Adipocyte (in vitro differentiated cells): ENCODE data around the gene COL13A1.

Source experiments
- DNase-seq: peaks from one replicate; pipeline ENCODE4 v3.0.0-alpha.2; 2015; ENCODE audit warnings: low read depth
- H3K27me3 ChIP-seq: replicated peaks from 2 replicates; pipeline ENCODE4 v1.7.0; 2013; ENCODE audit warnings: mild to moderate bottlenecking, low read length, moderate library complexity; ENCODE audit not compliant: control insufficient read depth, insufficient read depth
- H3K36me3 ChIP-seq: 2 replicates; pipeline ENCODE4 v1.7.0; 2013; ENCODE audit warnings: low read length, mild to moderate bottlenecking, moderate library complexity; ENCODE audit not compliant: control insufficient read depth, insufficient read depth, severe bottlenecking
- H3K4me1 ChIP-seq: 2 replicates; pipeline ENCODE4 v1.7.0; 2013; ENCODE audit warnings: mild to moderate bottlenecking, low read length, moderate library complexity; ENCODE audit not compliant: control insufficient read depth, insufficient read depth
- H3K4me3 ChIP-seq: 2 replicates; pipeline ENCODE4 v1.7.0; 2013; ENCODE audit warnings: mild to moderate bottlenecking, low read length, moderate library complexity
- H3K9ac ChIP-seq: 2 replicates; pipeline ENCODE4 v1.7.0; 2013; ENCODE audit warnings: mild to moderate bottlenecking, low read length, moderate library complexity
- H3K9me3 ChIP-seq: 2 replicates; pipeline ENCODE4 v1.7.0; 2013; ENCODE audit warnings: mild to moderate bottlenecking, low read length, moderate library complexity; ENCODE audit not compliant: control insufficient read depth

Gene COL13A1

GRCh38 chr10:69880301-69881081, 78.8 kb downstream of the COL13A1 start:
- Histone ChIP-seq H3K36me3 (no peaks in the 10 kb centered on the region), H3K4me3 (no peak overlapping the region)

GRCh38 chr10:69881202-69881601, 79.5 kb downstream of the COL13A1 start:
- Histone ChIP-seq H3K9me3 (no peaks in the 10 kb centered on the region), H3K4me3 (no peak overlapping the region), H3K36me3 (no peaks in the 10 kb centered on the region), H3K27me3 (no peaks in the 10 kb centered on the region), H3K4me1 (peaks cover 16% of the 10 kb centered on the region), H3K9ac (no peak overlapping the region)
- no peak for DNase-seq

More at GRCh38 chr10:69880301-69881081, 78.8 kb downstream of the COL13A1 start:
- Histone ChIP-seq H3K4me1 (peaks cover 16% of the 10 kb centered on the region), H3K27me3 (no peaks in the 10 kb centered on the region), H3K9ac (no peak overlapping the region), H3K9me3 (no peaks in the 10 kb centered on the region)
- DNase-seq, result no peak

GRCh38 chr10:69883310-69884023, 81.8 kb downstream of the COL13A1 start:
- DNase-seq, result no peak
- H3K9ac ChIP-seq, result no peak overlapping the region
- peaks cover 11% of the 10 kb centered on the region for H3K4me1 ChIP-seq
- H3K4me3 ChIP-seq, result no peak overlapping the region
- H3K36me3 ChIP-seq, result no peaks in the 10 kb centered on the region
- no peaks in the 10 kb centered on the region for H3K27me3 ChIP-seq
- H3K9me3 ChIP-seq, result no peaks in the 10 kb centered on the region

DNA sequence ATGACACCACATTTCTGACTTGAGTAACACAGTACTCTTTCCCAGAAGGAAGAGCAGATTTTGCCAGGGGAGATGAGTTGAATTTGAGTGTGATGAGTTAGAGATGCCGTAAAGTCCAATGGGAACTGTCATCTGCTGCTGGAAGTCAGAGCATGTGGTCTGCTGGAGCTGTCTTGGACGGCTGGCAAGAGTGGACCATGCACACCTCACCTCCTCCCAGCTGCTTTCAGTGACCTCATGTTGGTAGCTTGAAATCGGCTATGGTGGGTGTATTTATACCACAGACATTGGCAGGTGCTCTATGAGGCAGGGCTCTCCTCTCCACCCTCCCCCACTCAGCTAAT, 82.3 kb downstream of the COL13A1 start:
- peaks cover 11% of the 10 kb centered on the region for H3K4me1 ChIP-seq
- H3K4me3 ChIP-seq, result no peak overlapping the region
- DNase-seq, result no peak
- no peaks in the 10 kb centered on the region for H3K9me3 ChIP-seq
- no peaks in the 10 kb centered on the region for H3K27me3 ChIP-seq
- no peak overlapping the region for H3K9ac ChIP-seq
- H3K36me3 ChIP-seq, result no peaks in the 10 kb centered on the region

- Histone ChIP-seq H3K36me3 (no peaks in the 10 kb centered on the region), H3K4me1 (peaks cover 11% of the 10 kb centered on the region), H3K9me3 (no peaks in the 10 kb centered on the region), H3K4me3 (no peak overlapping the region), H3K27me3 (no peaks in the 10 kb centered on the region), H3K9ac (no peak overlapping the region)
- no peak for DNase-seq
Measured at GRCh38 chr10:69884686-69885085, 83.0 kb downstream of the COL13A1 start.

DNA sequence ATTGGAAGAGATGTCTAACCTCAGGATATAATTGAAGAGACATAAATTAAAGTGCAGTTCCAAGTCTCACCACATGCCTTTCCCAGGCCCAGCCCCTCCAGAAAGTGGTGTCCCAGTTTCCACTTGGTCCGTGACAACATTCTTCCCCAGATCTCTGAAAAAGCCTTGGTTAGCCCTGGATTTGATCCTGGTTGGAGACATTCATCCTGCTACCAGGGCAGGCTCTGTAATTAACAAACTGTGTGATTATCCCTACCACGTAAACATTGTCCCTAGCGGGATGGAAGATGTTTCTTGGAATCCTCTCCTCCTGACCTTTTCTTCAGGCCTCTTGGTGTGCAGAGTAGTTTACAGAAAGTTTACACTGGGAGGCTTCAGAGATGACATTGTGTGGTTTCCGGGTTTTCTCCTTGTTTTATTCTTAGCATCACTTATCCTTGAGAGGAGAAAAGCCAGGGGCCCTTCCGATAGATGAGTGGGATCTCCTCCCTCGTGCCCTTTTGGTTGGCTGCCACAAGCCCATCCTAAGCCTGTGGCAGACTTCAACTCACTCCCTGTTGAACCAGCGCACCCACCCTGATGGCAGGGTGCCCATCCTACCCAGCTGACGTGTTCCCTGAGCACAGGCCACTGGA, 83.8 kb downstream of the COL13A1 start:
- Histone ChIP-seq H3K4me1 (peaks cover 11% of the 10 kb centered on the region), H3K9ac (no peak overlapping the region), H3K4me3 (no peak overlapping the region), H3K27me3 (no peaks in the 10 kb centered on the region), H3K36me3 (no peaks in the 10 kb centered on the region), H3K9me3 (no peaks in the 10 kb centered on the region)
- DNase-seq, result peak; percentile 36

- no peak overlapping the region for H3K9ac ChIP-seq
- no peak for DNase-seq
- H3K9me3 ChIP-seq, result no peaks in the 10 kb centered on the region
- peaks cover 6% of the 10 kb centered on the region for H3K4me1 ChIP-seq
- no peaks in the 10 kb centered on the region for H3K36me3 ChIP-seq
- no peak overlapping the region for H3K4me3 ChIP-seq
- H3K27me3 ChIP-seq, result no peaks in the 10 kb centered on the region
Measured at GRCh38 chr10:69888882-69889584, 87.3 kb downstream of the COL13A1 start.

- DNase-seq, result no peak
- H3K9ac ChIP-seq, result no peak overlapping the region
- H3K4me3 ChIP-seq, result no peak overlapping the region
- no peaks in the 10 kb centered on the region for H3K36me3 ChIP-seq
- H3K27me3 ChIP-seq, result no peaks in the 10 kb centered on the region
- no peaks in the 10 kb centered on the region for H3K4me1 ChIP-seq
- H3K9me3 ChIP-seq, result no peaks in the 10 kb centered on the region
Measured at GRCh38 chr10:69890065-69890847, 88.5 kb downstream of the COL13A1 start.

DNA sequence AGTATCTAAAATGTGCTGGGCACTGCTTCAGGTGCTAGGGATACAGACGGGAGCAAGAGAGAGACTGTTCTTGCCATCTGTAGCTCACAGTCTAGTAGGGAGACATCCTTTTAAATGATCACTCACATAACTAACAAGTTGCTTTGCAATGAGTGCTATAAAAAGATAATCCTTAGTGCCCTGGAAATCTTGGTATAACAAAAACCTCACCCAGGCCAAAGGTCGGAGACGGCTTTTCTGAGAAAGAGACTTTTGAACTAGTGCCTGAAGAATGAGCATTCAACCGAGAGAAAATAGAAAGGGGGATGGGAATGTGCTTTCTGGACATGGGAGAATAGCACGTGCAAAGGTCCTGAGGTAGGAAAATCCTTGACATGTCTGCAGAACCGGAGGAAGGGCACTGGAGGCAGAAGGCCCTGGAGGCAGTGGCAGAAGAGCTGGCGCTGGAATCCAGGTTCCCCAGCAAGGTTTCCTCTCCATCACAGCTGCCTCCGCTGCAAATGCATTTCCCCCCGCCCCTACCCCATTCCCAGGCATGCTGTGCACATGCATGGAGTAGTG, 89.4 kb downstream of the COL13A1 start:
- no peaks in the 10 kb centered on the region for H3K9me3 ChIP-seq
- DNase-seq, result no peak
- H3K27me3 ChIP-seq, result no peaks in the 10 kb centered on the region
- no peak overlapping the region for H3K9ac ChIP-seq
- H3K4me1 ChIP-seq, result peaks cover 4% of the 10 kb centered on the region
- no peak overlapping the region for H3K4me3 ChIP-seq
- no peaks in the 10 kb centered on the region for H3K36me3 ChIP-seq

- Histone ChIP-seq H3K4me1 (peaks cover 9% of the 10 kb centered on the region), H3K36me3 (no peaks in the 10 kb centered on the region)
- no peak for DNase-seq
Measured at GRCh38 chr10:69892406-69892805, 90.7 kb downstream of the COL13A1 start.

More at GRCh38 chr10:69892406-69892805, 90.7 kb downstream of the COL13A1 start:
- H3K9ac ChIP-seq, result no peak overlapping the region
- H3K9me3 ChIP-seq, result no peaks in the 10 kb centered on the region
- no peak overlapping the region for H3K4me3 ChIP-seq
- no peaks in the 10 kb centered on the region for H3K27me3 ChIP-seq
